ENCODE data around the gene BIRC3. TPM values are rescaled to one million over a fixed set of nuclear protein-coding genes. Genes with fewer than 3 reads are reported as not detected.

The BIRC3 gene
- 69.9 and 130 TPM in 2 replicates for total RNA-seq

- DNase-seq (ENCODE audit: low read depth): peak; percentile 99
These were observed at the start of gene BIRC3 for GRCh38 chr11:102317099-102317767. BIRC3 (plus strand) TSS chr11:102317484; CDS start chr11:102324510, 7,026 bp downstream.

GRCh38 chr11:102267609-102268008, 49.7 kb upstream of the BIRC3 start:
- DNase-seq (ENCODE audit: low read depth): peak; percentile 51

- DNase-seq (ENCODE audit: low read depth): peak; percentile 85
These were observed 49.0 kb upstream of the BIRC3 start for GRCh38 chr11:102268083-102268984.

- DNase-seq (ENCODE audit: low read depth): no peak
These were observed 48.3 kb upstream of the BIRC3 start for GRCh38 chr11:102268985-102269470.

- peak; percentile 57 for DNase-seq (ENCODE audit: low read depth)
These were observed 47.4 kb upstream of the BIRC3 start for GRCh38 chr11:102269927-102270326.

- DNase-seq (ENCODE audit: low read depth): no peak
These were observed 45.0 kb upstream of the BIRC3 start for GRCh38 chr11:102272047-102272824.

- DNase-seq (ENCODE audit: low read depth): no peak
These were observed 42.7 kb upstream of the BIRC3 start for GRCh38 chr11:102274628-102275027.

GRCh38 chr11:102276362-102276761, 40.9 kb upstream of the BIRC3 start:
- peak; percentile 42 for DNase-seq (ENCODE audit: low read depth)

GRCh38 chr11:102276783-102277182, 40.5 kb upstream of the BIRC3 start:
- peak; percentile 76 for DNase-seq (ENCODE audit: low read depth)

- peak; percentile 69 for DNase-seq (ENCODE audit: low read depth)
These were observed 37.6 kb upstream of the BIRC3 start for GRCh38 chr11:102279641-102280170.

- no peak for DNase-seq (ENCODE audit: low read depth)
These were observed 36.9 kb upstream of the BIRC3 start for GRCh38 chr11:102280245-102280833.

- no peak for DNase-seq (ENCODE audit: low read depth)
These were observed 34.2 kb upstream of the BIRC3 start for GRCh38 chr11:102283116-102283485.

GRCh38 chr11:102284008-102284407, 33.3 kb upstream of the BIRC3 start:
- no peak for DNase-seq (ENCODE audit: low read depth)

GRCh38 chr11:102286292-102286691, 31.0 kb upstream of the BIRC3 start:
- DNase-seq (ENCODE audit: low read depth): no peak

GRCh38 chr11:102287964-102288724, 29.1 kb upstream of the BIRC3 start:
- peak; percentile 81 for DNase-seq (ENCODE audit: low read depth)

- DNase-seq (ENCODE audit: low read depth): no peak
These were observed 28.6 kb upstream of the BIRC3 start for GRCh38 chr11:102288725-102289083.

- no peak for DNase-seq (ENCODE audit: low read depth)
These were observed 27.7 kb upstream of the BIRC3 start for GRCh38 chr11:102289592-102289991.

GRCh38 chr11:102291831-102292230, 25.5 kb upstream of the BIRC3 start:
- no peak for DNase-seq (ENCODE audit: low read depth)

GRCh38 chr11:102292933-102293332, 24.4 kb upstream of the BIRC3 start:
- DNase-seq (ENCODE audit: low read depth): no peak

- DNase-seq (ENCODE audit: low read depth): peak; percentile 79
These were observed 23.2 kb upstream of the BIRC3 start for GRCh38 chr11:102293873-102294601.
